Panc1 (cell line): ENCODE measurements around the gene DCAF8L1. TPM values are rescaled to one million over a fixed set of nuclear protein-coding genes. Genes with fewer than 3 reads are reported as not detected.

Experiments
- ATAC-seq: fragments of 200-7000 bp; cut with Tn5 transposase; 2 replicates; pipeline ENCODE4 v1.9.1; 2020; ENCODE audit warnings: mild to moderate bottlenecking, moderate library complexity
- BruUV-seq: library from RNA; stranded (reverse); fragments of 400-500 nt; replicated peaks from 2 replicates; lab custom pipeline; 2021; lab: Mats Ljungman, UMichigan
- CTCF ChIA-PET: fragments of 300-600 bp; sonication (Branson Sonifier 250); formaldehyde crosslinking; loops from one replicate; lab custom pipeline; 2022; ENCODE audit warnings: antibody characterized with exemption; lab: Charles Lee
- POLR2A ChIA-PET: fragments of 300-600 bp; sonication (Branson Sonifier 250); formaldehyde crosslinking; loops from one replicate; lab custom pipeline; 2022; ENCODE audit warnings: antibody characterized with exemption; lab: Charles Lee
- DNase-seq: peaks from one replicate; pipeline ENCODE4 v3.0.0-alpha.2; 2010; ENCODE audit warnings: low read depth, low spot score
- H3K27ac ChIP-seq: 2 replicates; pipeline ENCODE4 v1.5.1; 2011; ENCODE audit warnings: mild to moderate bottlenecking, low read length, inconsistent platforms
- H3K27me3 ChIP-seq: fragments of 200-500 bp; sonication (Bioruptor generic); 2 replicates; pipeline ENCODE4 v1.6.0; 2014; ENCODE audit warnings: low read length, inconsistent platforms; ENCODE audit not compliant: control insufficient read depth, insufficient read depth
- H3K36me3 ChIP-seq: fragments of 200-500 bp; sonication (Bioruptor generic); 2 replicates; pipeline ENCODE4 v1.5.1; 2014; ENCODE audit warnings: inconsistent platforms, mild to moderate bottlenecking, low read length, moderate library complexity; ENCODE audit not compliant: control insufficient read depth, insufficient read depth
- H3K4me1 ChIP-seq: 2 replicates; pipeline ENCODE4 v1.5.1; 2011; ENCODE audit warnings: inconsistent platforms, mild to moderate bottlenecking, low read length, moderate library complexity; ENCODE audit not compliant: control insufficient read depth, insufficient read depth
- H3K4me3 ChIP-seq, 2 experiments: 2 replicates each; pipeline ENCODE4 v1.5.1; 2011 to 2012; ENCODE audit warnings: low read depth in 2 of 2, low read length in 2 of 2, mild to moderate bottlenecking in 2 of 2, inconsistent platforms in 1 of 2, moderate library complexity in 1 of 2
- H3K9me3 ChIP-seq: fragments of 200-500 bp; sonication (Bioruptor generic); 2 replicates; pipeline ENCODE4 v1.5.1; 2014; ENCODE audit warnings: low read depth, mild to moderate bottlenecking, inconsistent platforms, low read length, moderate library complexity; ENCODE audit not compliant: control insufficient read depth, insufficient read depth
- CTCF ChIP-seq: fragments of 450-650 bp; IDR thresholded peaks from 2 replicates; pipeline ENCODE4 v1.5.1; 2017; ENCODE audit warnings: mild to moderate bottlenecking
- POLR2AphosphoS5 ChIP-seq: IDR thresholded peaks from 2 replicates; pipeline ENCODE4 v1.6.1; 2012; ENCODE audit warnings: mild to moderate bottlenecking, low read depth, low read length, moderate library complexity
- REST ChIP-seq, 2 experiments: IDR thresholded peaks; 2 replicates each; pipeline ENCODE4 v1.6.1; 2011 to 2012; ENCODE audit warnings: low read depth in 2 of 2, control low read depth in 1 of 2, low read length in 1 of 2, mild to moderate bottlenecking in 1 of 2, moderate library complexity in 1 of 2; ENCODE audit not compliant: insufficient read depth in 1 of 2
- SIN3A ChIP-seq: IDR thresholded peaks from 2 replicates; pipeline ENCODE4 v1.6.1; 2012; ENCODE audit warnings: low read depth, mild to moderate bottlenecking, low read length, moderate library complexity, borderline replicate concordance; ENCODE audit not compliant: insufficient read depth
- TCF7L2 ChIP-seq: IDR thresholded peaks from 2 replicates; pipeline ENCODE4 v1.6.1; 2011; ENCODE audit warnings: mild to moderate bottlenecking, low read depth, low read length, inconsistent platforms
- in situ Hi-C: cut with HindIII; loops from 2 replicates; pipeline ENCODE4 v1.10.0; 2016; ENCODE audit warnings: low sequenced_read_pairs, low pct_unique_long_range_greater_than_20kb
- intact Hi-C: fragments of 100-400 bp; cut with micrococcal nuclease; formaldehyde crosslinking; loops from one replicate; pipeline ENCODE4 v1.10.0; 2022; ENCODE audit not compliant: unreplicated experiment
- total RNA-seq: library from RNA; stranded (reverse); gene quantifications from one replicate; pipeline ENCODE4 v1.2.1, GENCODE V29; 2021; ENCODE audit not compliant: unreplicated experiment

DCAF8L1 gene
- total RNA-seq, 1 experiment from 2014 or later = not detected

GRCh38 chrX:27996132-27996531 is 14.9 kb upstream of the DCAF8L1 start:
- ATAC-seq (no peak), DNase-seq (no peak)
- ChIA-PET POLR2A (no interaction called here), CTCF (no interaction called here)
- Histone ChIP-seq H3K9me3 (no peaks in the 10 kb centered on the region), H3K4me1 (no peaks in the 10 kb centered on the region), H3K36me3 (no peaks in the 10 kb centered on the region), H3K27ac (no peak overlapping the region), H3K4me3 (no peak overlapping the region), H3K27me3 (no peaks in the 10 kb centered on the region)
- in situ Hi-C loops (no loop called here), intact Hi-C loops (no loop called here)
- TF ChIP-seq SIN3A (no peak), CTCF (no peak), TCF7L2 (no peak), POLR2AphosphoS5 (no peak), REST (IDR thresholded peaks at IDR 0.05; ENCODE audit: insufficient read depth in 1 of 2, low read depth in 2 of 2, low read length in 1 of 2) (no peak)
- BruUV-seq = no TSS peak

GRCh38 chrX:27995611-27996010 is 14.4 kb upstream of the DCAF8L1 start:
- Histone ChIP-seq H3K4me3 (no peak overlapping the region), H3K27me3 (no peaks in the 10 kb centered on the region), H3K27ac (no peak overlapping the region), H3K9me3 (no peaks in the 10 kb centered on the region), H3K36me3 (no peaks in the 10 kb centered on the region), H3K4me1 (no peaks in the 10 kb centered on the region)
- DNase-seq = no peak
- no TSS peak for BruUV-seq
- in situ Hi-C loops = no loop called here
- ATAC-seq = no peak
- CTCF ChIA-PET = no interaction called here
- POLR2A ChIA-PET = no interaction called here
- TF ChIP-seq POLR2AphosphoS5 = no peak
- TF ChIP-seq REST (IDR thresholded peaks at IDR 0.05; ENCODE audit: insufficient read depth in 1 of 2, low read depth in 2 of 2, low read length in 1 of 2) = no peak
- no peak for TF ChIP-seq CTCF
- TF ChIP-seq SIN3A = no peak
- no peak for TF ChIP-seq TCF7L2
- intact Hi-C loops = no loop called here
